T-helper 2 cell treated with Interferon-gamma antibody and Interleukin-4, amounts not matched to agents 100 ng/mL and 5 ng/mL, for 36 hours (primary cell): Measurements from ENCODE around the gene GPR152. TPM values are rescaled to one million over a fixed set of nuclear protein-coding genes. Genes with fewer than 3 reads are reported as not detected.

Experiments used
- intact Hi-C: fragments of 100-400 bp; cut with micrococcal nuclease; formaldehyde crosslinking; loops from one replicate; pipeline ENCODE4 v1.15.1; 2023
- total RNA-seq: library from RNA; stranded (reverse); gene quantifications from 2 replicates; pipeline ENCODE4 v1.2.3, GENCODE V29; 2022

Gene GPR152
- total RNA-seq: not detected in 2 replicates

GRCh38 chr11:67452141-67452952 is at the start of gene GPR152:
Gene GPR152 (minus strand): TSS chr11:67452729. CDS start chr11:67452724, 5 bp downstream.
- intact Hi-C loops: no loop called here

- intact Hi-C loops: loop anchor here (10.0 kb wide), 1 partner anchor 387 kb away; the partner anchor contains the start of gene KDM2A
These were observed 49.3 kb upstream of the GPR152 start for GRCh38 chr11:67501854-67502253.

GRCh38 chr11:67500831-67501715 is 48.5 kb upstream of the GPR152 start:
- intact Hi-C loops: loop anchor here (10.0 kb wide), 1 partner anchor 386 kb away; the partner anchor contains the start of gene KDM2A

- intact Hi-C loops: loop anchor here (10.0 kb wide), 1 partner anchor 386 kb away; the partner anchor contains the start of gene KDM2A
These were observed 47.9 kb upstream of the GPR152 start for GRCh38 chr11:67500484-67500821.

- intact Hi-C loops: loop anchor here (10.0 kb wide), 1 partner anchor 385 kb away; the partner anchor contains the start of gene KDM2A
These were observed 47.4 kb upstream of the GPR152 start for GRCh38 chr11:67499808-67500483.

- intact Hi-C loops: no loop called here
These were observed 46.0 kb upstream of the GPR152 start for GRCh38 chr11:67498544-67498972.

GRCh38 chr11:67497656-67498291 is 45.2 kb upstream of the GPR152 start:
- intact Hi-C loops: no loop called here

- intact Hi-C loops: no loop called here
These were observed 43.6 kb upstream of the GPR152 start for GRCh38 chr11:67496113-67496512.

GRCh38 chr11:67495234-67496005 is 42.9 kb upstream of the GPR152 start:
- intact Hi-C loops: no loop called here

- intact Hi-C loops: no loop called here
These were observed 42.1 kb upstream of the GPR152 start for GRCh38 chr11:67494371-67495233.

GRCh38 chr11:67493548-67494370 is 41.2 kb upstream of the GPR152 start:
- intact Hi-C loops: no loop called here

- intact Hi-C loops: no loop called here
These were observed 40.4 kb upstream of the GPR152 start for GRCh38 chr11:67492801-67493547.

- intact Hi-C loops: no loop called here
These were observed 39.7 kb upstream of the GPR152 start for GRCh38 chr11:67492069-67492727.

GRCh38 chr11:67491276-67492068 is 38.9 kb upstream of the GPR152 start:
- intact Hi-C loops: no loop called here

- intact Hi-C loops: no loop called here
These were observed 38.2 kb upstream of the GPR152 start for GRCh38 chr11:67490727-67491065.
